Nephron (organoid): Measurements from ENCODE around the gene C2orf72.

Source experiments
- H3K27ac Mint-ChIP-seq, 3 experiments: 2 replicates each; pipeline ENCODE4 v1.8.0; 2020; ENCODE audit warnings: mixed read lengths in 3 of 3, mild to moderate bottlenecking in 2 of 3, moderate library complexity in 1 of 3
- H3K27me3 Mint-ChIP-seq: 2 replicates; pipeline ENCODE4 v1.8.0; 2021; ENCODE audit warnings: low read depth, mild to moderate bottlenecking, moderate library complexity, mixed read lengths
- H3K36me3 Mint-ChIP-seq: 2 replicates; pipeline ENCODE4 v1.8.0; 2020; ENCODE audit warnings: low read depth, mixed read lengths
- H3K4me1 Mint-ChIP-seq: 2 replicates; pipeline ENCODE4 v1.8.0; 2020; ENCODE audit warnings: mixed read lengths
- H3K4me3 Mint-ChIP-seq, 3 experiments: 2 replicates each; pipeline ENCODE4 v1.8.0; 2020; ENCODE audit warnings: mild to moderate bottlenecking in 3 of 3, mixed read lengths in 3 of 3, moderate library complexity in 2 of 3
- H3K9me3 Mint-ChIP-seq: 2 replicates; pipeline ENCODE4 v1.8.0; 2020; ENCODE audit warnings: mixed read lengths
- CTCF ChIP-seq, 3 experiments: fragments of 200-600 bp; sonication (generic); IDR thresholded peaks; one replicate each; pipeline ENCODE4 v1.5.0; 2021; ENCODE audit warnings: antibody characterized with exemption in 3 of 3; ENCODE audit not compliant: unreplicated experiment in 3 of 3

The C2orf72 gene

GRCh38 chr2:231088754-231089153, 51.4 kb downstream of the C2orf72 start:
- no peaks in the 10 kb centered on the region for H3K27me3 Mint-ChIP-seq
- H3K36me3 Mint-ChIP-seq: peaks cover 68% of the 10 kb centered on the region
- no peaks in the 10 kb centered on the region for H3K4me1 Mint-ChIP-seq
- H3K4me3 Mint-ChIP-seq: no peak overlapping the region
- no peaks in the 10 kb centered on the region for H3K9me3 Mint-ChIP-seq
- no peak overlapping the region for H3K27ac Mint-ChIP-seq
- TF ChIP-seq CTCF (IDR thresholded peaks at IDR 0.05; ENCODE audit: unreplicated experiment in 3 of 3): no peak

GRCh38 chr2:231093933-231094332, 56.6 kb downstream of the C2orf72 start:
- no peaks in the 10 kb centered on the region for H3K4me1 Mint-ChIP-seq
- peaks cover 83% of the 10 kb centered on the region for H3K36me3 Mint-ChIP-seq
- no peak for TF ChIP-seq CTCF (IDR thresholded peaks at IDR 0.05; ENCODE audit: unreplicated experiment in 3 of 3)
- H3K4me3 Mint-ChIP-seq: no peak overlapping the region
- no peak overlapping the region for H3K27ac Mint-ChIP-seq
- no peaks in the 10 kb centered on the region for H3K27me3 Mint-ChIP-seq
- H3K9me3 Mint-ChIP-seq: peaks cover 7% of the 10 kb centered on the region

GRCh38 chr2:231094736-231095346, 57.5 kb downstream of the C2orf72 start:
- H3K4me1 Mint-ChIP-seq: no peaks in the 10 kb centered on the region
- H3K9me3 Mint-ChIP-seq: peaks cover 7% of the 10 kb centered on the region
- H3K27ac Mint-ChIP-seq: no peak overlapping the region
- H3K36me3 Mint-ChIP-seq: peaks cover 87% of the 10 kb centered on the region
- no peak overlapping the region for H3K4me3 Mint-ChIP-seq
- TF ChIP-seq CTCF (IDR thresholded peaks at IDR 0.05; ENCODE audit: unreplicated experiment in 3 of 3): no peak
- H3K27me3 Mint-ChIP-seq: no peaks in the 10 kb centered on the region
